Neuronal stem cell (in vitro differentiated cells): ENCODE data around the gene TASP1.

Experiments used
- DNase-seq: peaks from one replicate; pipeline ENCODE4 v3.0.0-alpha.2; 2013; ENCODE audit warnings: low spot score
- H2AFZ ChIP-seq: one replicate; pipeline ENCODE4 v1.6.1; 2013; ENCODE audit warnings: mild to moderate bottlenecking, low read length, inconsistent platforms
- H2AK5ac ChIP-seq: 2 replicates; pipeline ENCODE4 v1.6.1; 2013; ENCODE audit warnings: low read depth, mild to moderate bottlenecking, inconsistent platforms, low read length, moderate library complexity, mixed read lengths
- H2BK120ac ChIP-seq: 2 replicates; pipeline ENCODE4 v1.6.1; 2013; ENCODE audit warnings: low read depth, mild to moderate bottlenecking, inconsistent platforms, low read length, moderate library complexity, mixed read lengths
- H2BK12ac ChIP-seq: one replicate; pipeline ENCODE4 v1.6.1; 2013; ENCODE audit warnings: low read length, inconsistent platforms
- H2BK15ac ChIP-seq: 2 replicates; pipeline ENCODE4 v1.6.1; 2013; ENCODE audit warnings: mild to moderate bottlenecking, low read length, inconsistent platforms, mixed read lengths
- H2BK5ac ChIP-seq: one replicate; pipeline ENCODE4 v1.6.1; 2013; ENCODE audit warnings: inconsistent platforms, mild to moderate bottlenecking, low read length, moderate library complexity
- H3K14ac ChIP-seq: one replicate; pipeline ENCODE4 v1.6.1; 2013; ENCODE audit warnings: low read length, inconsistent platforms
- H3K18ac ChIP-seq: 2 replicates; pipeline ENCODE4 v1.6.1; 2013; ENCODE audit warnings: low read length, inconsistent platforms
- H3K23ac ChIP-seq: 2 replicates; pipeline ENCODE4 v1.6.1; 2013; ENCODE audit warnings: low read depth, mild to moderate bottlenecking, mixed read lengths, low read length, inconsistent platforms; ENCODE audit not compliant: poor library complexity
- H3K27ac ChIP-seq: replicated peaks from 3 replicates; pipeline ENCODE4 v1.5.1; 2013; ENCODE audit warnings: low read length, inconsistent platforms
- H3K27me3 ChIP-seq, 3 experiments: 2 replicates each; pipeline ENCODE4 v1.6.1; 2013; ENCODE audit warnings: low read length in 3 of 3, mild to moderate bottlenecking in 2 of 3, inconsistent platforms in 1 of 3, low read depth in 1 of 3, mixed read lengths in 1 of 3, moderate library complexity in 1 of 3; ENCODE audit not compliant: control insufficient read depth in 3 of 3, insufficient read depth in 3 of 3
- H3K36me3 ChIP-seq, 2 donors: replicated peaks in 1 of 2; 2 replicates each; pipeline ENCODE4 v1.6.1; 2013; ENCODE audit warnings: low read length in 2 of 2; ENCODE audit not compliant: control insufficient read depth in 2 of 2, insufficient read depth in 2 of 2
- H3K4ac ChIP-seq: 2 replicates; pipeline ENCODE4 v1.6.1; 2013; ENCODE audit warnings: inconsistent platforms, mild to moderate bottlenecking, low read length, moderate library complexity
- H3K4me1 ChIP-seq, 2 donors: 1 replicate in 1 of 2; 2 replicates in 1 of 2; pipeline ENCODE4 v1.6.1; 2013; ENCODE audit warnings: low read length in 2 of 2, low read depth in 1 of 2; ENCODE audit not compliant: control insufficient read depth in 2 of 2, insufficient read depth in 1 of 2
- H3K4me2 ChIP-seq: one replicate; pipeline ENCODE4 v1.6.1; 2013; ENCODE audit warnings: mild to moderate bottlenecking, low read length, inconsistent platforms; ENCODE audit not compliant: insufficient read depth, poor library complexity, severe bottlenecking
- H3K4me3 ChIP-seq, 2 donors: 2 replicates each; pipeline ENCODE4 v1.5.1; 2013; ENCODE audit warnings: low read length in 2 of 2, mild to moderate bottlenecking in 2 of 2, inconsistent platforms in 1 of 2, moderate library complexity in 1 of 2
- H3K79me1 ChIP-seq: one replicate; pipeline ENCODE4 v1.6.1; 2013; ENCODE audit warnings: low read depth, mild to moderate bottlenecking, inconsistent platforms, low read length, moderate library complexity
- H3K9ac ChIP-seq: one replicate; pipeline ENCODE4 v1.6.1; 2013; ENCODE audit warnings: mild to moderate bottlenecking, low read depth, low read length, inconsistent platforms; ENCODE audit not compliant: poor library complexity
- H3K9me3 ChIP-seq, 2 donors: replicated peaks in 1 of 2; 2 replicates each; pipeline versions ENCODE3 to v1.6.1; 2013; ENCODE audit warnings: low read length in 2 of 2, mild to moderate bottlenecking in 2 of 2, inconsistent platforms in 1 of 2, low read depth in 1 of 2, mixed read lengths in 1 of 2, moderate library complexity in 1 of 2; ENCODE audit not compliant: control insufficient read depth in 2 of 2, insufficient read depth in 1 of 2
- H4K8ac ChIP-seq: one replicate; pipeline ENCODE4 v1.6.1; 2013; ENCODE audit warnings: low read depth, mild to moderate bottlenecking, inconsistent platforms, low read length, moderate library complexity
- H4K91ac ChIP-seq: one replicate; pipeline ENCODE4 v1.6.1; 2013; ENCODE audit warnings: low read length, low read depth, mild to moderate bottlenecking, inconsistent platforms; ENCODE audit not compliant: poor library complexity
- WGBS, 2 donors: extraction: QIAGEN DNeasy Blood & Tissue Kit; methylation state at CpG; one replicate each; pipeline ENCODE4 v1.1.7; 2013; ENCODE audit warnings: missing lambda C conversion rate in 2 of 2, mixed read lengths in 1 of 2; ENCODE audit not compliant: insufficient read length in 2 of 2, insufficient replicate concordance in 1 of 2; ENCODE audit errors: extremely low coverage in 2 of 2; 5-methylcytosine and 5-hydroxymethylcytosine counted together

Gene TASP1

GRCh38 chr20:13567663-13568062 lies 71.1 kb downstream of the TASP1 start:
- no peak overlapping the region for H3K23ac ChIP-seq
- no peak overlapping the region for H3K4me2 ChIP-seq
- no peak overlapping the region for H3K14ac ChIP-seq
- no peak overlapping the region for H2BK12ac ChIP-seq
- no peak overlapping the region for H4K8ac ChIP-seq
- no peak overlapping the region for H3K18ac ChIP-seq
- no peak overlapping the region for H3K27ac ChIP-seq
- H3K27me3 ChIP-seq = no peaks in the 10 kb centered on the region
- H3K9me3 ChIP-seq = no peaks in the 10 kb centered on the region
- no peak overlapping the region for H2AK5ac ChIP-seq
- no peak overlapping the region for H2BK120ac ChIP-seq
- H2BK15ac ChIP-seq = no peak overlapping the region
- no peak overlapping the region for H3K9ac ChIP-seq
- H3K4me1 ChIP-seq = no peaks in the 10 kb centered on the region
- WGBS, 2 donors = no CpG with 5 or more reads among the region's 3 CpGs
- no peak overlapping the region for H3K4ac ChIP-seq
- no peak overlapping the region for H3K4me3 ChIP-seq
- no peak for DNase-seq
- peaks cover 0 to 4% of the 10 kb centered on the region in 2 donors for H3K36me3 ChIP-seq
- no peaks in the 10 kb centered on the region for H3K79me1 ChIP-seq
- no peak overlapping the region for H2BK5ac ChIP-seq
- H2AFZ ChIP-seq = no peak overlapping the region
- H4K91ac ChIP-seq = no peak overlapping the region

- H3K79me1 ChIP-seq = no peaks in the 10 kb centered on the region
- no peaks in the 10 kb centered on the region for H3K4me1 ChIP-seq
- H3K9me3 ChIP-seq = no peaks in the 10 kb centered on the region
- no peak overlapping the region for H2BK15ac ChIP-seq
- WGBS, 2 donors = no CpG with 5 or more reads among the region's 1 CpG
- H3K4me3 ChIP-seq = no peak overlapping the region
- H4K91ac ChIP-seq = no peak overlapping the region
- H3K14ac ChIP-seq = no peak overlapping the region
- H3K36me3 ChIP-seq = peaks cover 0 to 4% of the 10 kb centered on the region in 2 donors
- H4K8ac ChIP-seq = no peak overlapping the region
- H3K23ac ChIP-seq = no peak overlapping the region
- no peak overlapping the region for H3K4me2 ChIP-seq
- DNase-seq = no peak
- H3K27ac ChIP-seq = no peak overlapping the region
- no peak overlapping the region for H2BK120ac ChIP-seq
- H2BK5ac ChIP-seq = no peak overlapping the region
- no peak overlapping the region for H2BK12ac ChIP-seq
- H3K18ac ChIP-seq = no peak overlapping the region
- no peak overlapping the region for H2AK5ac ChIP-seq
- no peaks in the 10 kb centered on the region for H3K27me3 ChIP-seq
- no peak overlapping the region for H2AFZ ChIP-seq
- no peak overlapping the region for H3K9ac ChIP-seq
- H3K4ac ChIP-seq = no peak overlapping the region
Observed at GRCh38 chr20:13563854-13564253, 74.9 kb downstream of the TASP1 start.

GRCh38 chr20:13554706-13555105 lies 84.0 kb downstream of the TASP1 start:
- H3K4me2 ChIP-seq = no peak overlapping the region
- no peak overlapping the region for H3K14ac ChIP-seq
- H3K27me3 ChIP-seq = no peaks in the 10 kb centered on the region
- no peaks in the 10 kb centered on the region for H3K4me1 ChIP-seq
- no peak overlapping the region for H2AFZ ChIP-seq
- no peak overlapping the region for H2BK12ac ChIP-seq
- DNase-seq = no peak
- H2BK15ac ChIP-seq = no peak overlapping the region
- no peak overlapping the region for H2AK5ac ChIP-seq
- H4K91ac ChIP-seq = no peak overlapping the region
- WGBS, 2 donors = no CpG with 5 or more reads among the region's 1 CpG
- H3K4ac ChIP-seq = no peak overlapping the region
- H3K36me3 ChIP-seq = peaks cover 0 to 4% of the 10 kb centered on the region in 2 donors
- no peaks in the 10 kb centered on the region for H3K9me3 ChIP-seq
- no peak overlapping the region for H2BK5ac ChIP-seq
- H3K4me3 ChIP-seq = no peak overlapping the region
- H3K27ac ChIP-seq = no peak overlapping the region
- no peak overlapping the region for H4K8ac ChIP-seq
- no peak overlapping the region for H2BK120ac ChIP-seq
- no peak overlapping the region for H3K23ac ChIP-seq
- no peak overlapping the region for H3K18ac ChIP-seq
- H3K9ac ChIP-seq = no peak overlapping the region
- H3K79me1 ChIP-seq = no peaks in the 10 kb centered on the region

GRCh38 chr20:13554076-13554475 lies 84.7 kb downstream of the TASP1 start:
- no peak overlapping the region for H4K8ac ChIP-seq
- H3K36me3 ChIP-seq = peaks cover 0 to 4% of the 10 kb centered on the region in 2 donors
- H2BK120ac ChIP-seq = no peak overlapping the region
- no peak overlapping the region for H3K23ac ChIP-seq
- H3K9me3 ChIP-seq = no peaks in the 10 kb centered on the region
- no peak overlapping the region for H2AK5ac ChIP-seq
- no peak overlapping the region for H3K18ac ChIP-seq
- no peak overlapping the region for H2BK15ac ChIP-seq
- no peak overlapping the region for H3K14ac ChIP-seq
- no CpG with 5 or more reads among the region's 3 CpGs for WGBS, 2 donors
- no peak overlapping the region for H2AFZ ChIP-seq
- no peak overlapping the region for H3K4me2 ChIP-seq
- no peak overlapping the region for H2BK12ac ChIP-seq
- no peaks in the 10 kb centered on the region for H3K4me1 ChIP-seq
- no peaks in the 10 kb centered on the region for H3K27me3 ChIP-seq
- DNase-seq = no peak
- H3K9ac ChIP-seq = no peak overlapping the region
- no peak overlapping the region for H4K91ac ChIP-seq
- H3K4me3 ChIP-seq = no peak overlapping the region
- no peak overlapping the region for H3K27ac ChIP-seq
- H3K4ac ChIP-seq = no peak overlapping the region
- H3K79me1 ChIP-seq = no peaks in the 10 kb centered on the region
- H2BK5ac ChIP-seq = no peak overlapping the region
